ENCODE measurements around the gene LTBP1.

GRCh38 chr2:33022989-33023727 lies 76.4 kb downstream of the LTBP1 start:
- TF ChIP-seq CTCF (conservative IDR thresholded peaks at IDR 0.05; ENCODE audit: low read length), result no peak
- TF ChIP-seq EZH2phosphoT487 (IDR thresholded peaks at IDR 0.05; ENCODE audit: borderline replicate concordance, low read depth, low read length), result no peak
